ENCODE data around the gene GPR132. TPM values are rescaled to one million over a fixed set of nuclear protein-coding genes. Genes with fewer than 3 reads are reported as not detected.

Gene GPR132
- total and polyA plus RNA-seq, 2 of the 13 experiments (the other 11 are each of a cell fraction or from before 2014, with no cell fraction given), result not detected

DNA sequence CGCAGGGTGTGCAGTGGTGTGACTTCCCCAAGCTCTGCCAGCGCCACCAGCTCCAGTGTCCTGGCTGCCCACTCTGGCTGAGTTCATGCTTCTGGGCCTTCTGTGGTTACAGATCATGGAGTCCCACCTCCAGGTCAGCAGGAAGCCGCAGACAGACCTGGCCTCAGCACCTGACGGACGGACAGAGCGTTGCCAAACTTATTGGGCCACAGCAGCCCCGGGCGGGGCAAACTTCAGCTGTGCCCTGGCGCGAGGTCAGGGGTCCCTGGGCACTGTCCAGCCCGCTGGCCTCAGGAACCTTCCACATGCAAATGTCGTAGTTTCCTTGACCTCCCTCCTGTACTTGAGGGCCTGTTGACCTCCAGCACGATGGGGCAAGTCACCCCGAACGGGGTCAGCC is 11.2 kb downstream of the GPR132 start:
- H3K9me3 ChIP-seq (ENCODE audit: low read length), result no peaks in the 10 kb centered on the region
- no peaks in the 10 kb centered on the region for H4K20me1 ChIP-seq (ENCODE audit: insufficient read depth, low read length)
- no peak for ATAC-seq
- 58% methylated on average over 5 of the region's 15 CpGs for WGBS (ENCODE audit: low lambda C conversion rate)
- H3K36me3 ChIP-seq (replicated peaks in 1 of 2; ENCODE audit: control insufficient read depth in 1 of 2, insufficient read depth in 2 of 2, low read length in 2 of 2), result no peaks in the 10 kb centered on the region
- DNase-seq (ENCODE audit: low spot score), result no peak
- no peak overlapping the region for H3K27ac ChIP-seq (ENCODE audit: extremely low read length, insufficient read depth, low read length)
- CTCF ChIA-PET (ENCODE audit: low intra/inter-chr PET ratio, low total read pairs), result no interaction called here
- no peak overlapping the region for H3K4me3 ChIP-seq (replicated peaks in 1 of 3; ENCODE audit: insufficient read depth in 1 of 3, low read depth in 2 of 3, low read length in 3 of 3)
- TF ChIP-seq ZNF562 (CRISPR knock-in tag; IDR thresholded peaks at IDR 0.05; ENCODE audit: borderline replicate concordance) (no peak), GFI1 (CRISPR knock-in tag; IDR thresholded peaks at IDR 0.05; ENCODE audit: borderline replicate concordance) (no peak), ZNF232 (CRISPR knock-in tag; IDR thresholded peaks at IDR 0.05; ENCODE audit: borderline replicate concordance) (no peak), SIX1 (CRISPR knock-in tag; IDR thresholded peaks at IDR 0.05; ENCODE audit: borderline replicate concordance) (no peak)
- TF ChIP-seq, protein P1, sequence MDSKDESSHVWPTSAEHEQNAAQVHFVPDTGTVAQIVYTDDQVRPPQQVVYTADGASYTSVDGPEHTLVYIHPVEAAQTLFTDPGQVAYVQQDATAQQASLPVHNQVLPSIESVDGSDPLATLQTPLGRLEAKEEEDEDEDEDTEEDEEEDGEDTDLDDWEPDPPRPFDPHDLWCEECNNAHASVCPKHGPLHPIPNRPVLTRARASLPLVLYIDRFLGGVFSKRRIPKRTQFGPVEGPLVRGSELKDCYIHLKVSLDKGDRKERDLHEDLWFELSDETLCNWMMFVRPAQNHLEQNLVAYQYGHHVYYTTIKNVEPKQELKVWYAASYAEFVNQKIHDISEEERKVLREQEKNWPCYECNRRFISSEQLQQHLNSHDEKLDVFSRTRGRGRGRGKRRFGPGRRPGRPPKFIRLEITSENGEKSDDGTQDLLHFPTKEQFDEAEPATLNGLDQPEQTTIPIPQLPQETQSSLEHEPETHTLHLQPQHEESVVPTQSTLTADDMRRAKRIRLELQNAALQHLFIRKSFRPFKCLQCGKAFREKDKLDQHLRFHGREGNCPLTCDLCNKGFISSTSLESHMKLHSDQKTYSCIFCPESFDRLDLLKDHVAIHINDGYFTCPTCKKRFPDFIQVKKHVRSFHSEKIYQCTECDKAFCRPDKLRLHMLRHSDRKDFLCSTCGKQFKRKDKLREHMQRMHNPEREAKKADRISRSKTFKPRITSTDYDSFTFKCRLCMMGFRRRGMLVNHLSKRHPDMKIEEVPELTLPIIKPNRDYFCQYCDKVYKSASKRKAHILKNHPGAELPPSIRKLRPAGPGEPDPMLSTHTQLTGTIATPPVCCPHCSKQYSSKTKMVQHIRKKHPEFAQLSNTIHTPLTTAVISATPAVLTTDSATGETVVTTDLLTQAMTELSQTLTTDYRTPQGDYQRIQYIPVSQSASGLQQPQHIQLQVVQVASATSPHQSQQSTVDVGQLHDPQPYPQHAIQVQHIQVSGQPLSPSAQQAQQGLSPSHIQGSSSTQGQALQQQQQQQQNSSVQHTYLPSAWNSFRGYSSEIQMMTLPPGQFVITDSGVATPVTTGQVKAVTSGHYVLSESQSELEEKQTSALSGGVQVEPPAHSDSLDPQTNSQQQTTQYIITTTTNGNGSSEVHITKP (CRISPR knock-in tag; IDR thresholded peaks at IDR 0.05; ENCODE audit: low read depth), result no peak
- H3K27me3 ChIP-seq (ENCODE audit: control insufficient read depth in 1 of 2, insufficient read depth in 2 of 2, low read length in 2 of 2), result peaks cover 5 to 36% of the 10 kb centered on the region in 2 experiments
- no peaks in the 10 kb centered on the region for H3K4me1 ChIP-seq (ENCODE audit: insufficient read depth, low read length)
- no peak overlapping the region for H3K9ac ChIP-seq (ENCODE audit: insufficient read depth, low read depth, low read length)
- BruUV-seq (replicated peaks), result no TSS peak
- H3K4me2 ChIP-seq (ENCODE audit: low read depth, low read length), result no peak overlapping the region
- intact Hi-C loops (cut with micrococcal nuclease; ENCODE audit: unreplicated experiment) (no loop called here), in situ Hi-C loops (cut with HindIII; ENCODE audit: extremely low pct_ligation_motif_present, low pct_unique_long_range_greater_than_20kb) (no loop called here)
- POLR2A ChIA-PET, result no interaction called here
- H2AFZ ChIP-seq (ENCODE audit: low read length), result no peak overlapping the region
- FAIRE-seq, result no peak
- no peaks in the 10 kb centered on the region for H3K79me2 ChIP-seq (ENCODE audit: insufficient read depth, low read length)

DNA sequence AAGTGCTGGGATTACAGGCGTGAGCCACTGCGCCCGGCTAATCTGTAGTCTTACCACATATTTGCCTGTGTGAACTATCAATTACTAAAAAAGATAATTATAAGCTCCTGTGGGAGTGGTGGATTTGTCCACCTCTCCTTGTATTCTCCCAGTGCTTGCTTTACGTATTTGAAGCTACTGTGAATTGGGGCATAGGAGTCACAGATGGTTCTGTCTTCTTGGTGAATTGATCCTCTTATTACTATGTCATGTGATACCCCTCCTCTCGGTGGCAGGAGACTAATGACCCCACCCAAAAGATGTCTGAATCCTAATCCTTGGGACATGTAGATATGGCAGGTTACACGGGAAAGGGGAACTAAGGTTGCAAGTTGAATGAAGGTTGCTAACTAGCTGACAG is 11.8 kb downstream of the GPR132 start:
- Histone ChIP-seq H3K9ac (ENCODE audit: insufficient read depth, low read depth, low read length) (no peak overlapping the region), H3K27me3 (ENCODE audit: control insufficient read depth in 1 of 2, insufficient read depth in 2 of 2, low read length in 2 of 2) (peaks cover 4 to 31% of the 10 kb centered on the region in 2 experiments; a peak in 4 of 5 replicates), H3K9me3 (ENCODE audit: low read length) (no peaks in the 10 kb centered on the region), H3K79me2 (ENCODE audit: insufficient read depth, low read length) (no peaks in the 10 kb centered on the region), H4K20me1 (ENCODE audit: insufficient read depth, low read length) (no peaks in the 10 kb centered on the region), H3K36me3 (replicated peaks in 1 of 2; ENCODE audit: control insufficient read depth in 1 of 2, insufficient read depth in 2 of 2, low read length in 2 of 2) (no peaks in the 10 kb centered on the region), H3K27ac (ENCODE audit: extremely low read length, insufficient read depth, low read length) (no peak overlapping the region), H3K4me3 (replicated peaks in 1 of 3; ENCODE audit: insufficient read depth in 1 of 3, low read depth in 2 of 3, low read length in 3 of 3) (no peak overlapping the region), H3K4me1 (ENCODE audit: insufficient read depth, low read length) (no peaks in the 10 kb centered on the region), H3K4me2 (ENCODE audit: low read depth, low read length) (no peak overlapping the region), H2AFZ (ENCODE audit: low read length) (no peak overlapping the region)
- ChIA-PET POLR2A (no interaction called here), CTCF (ENCODE audit: low intra/inter-chr PET ratio, low total read pairs) (no interaction called here)
- WGBS (ENCODE audit: low lambda C conversion rate), result 63% methylated on average over 6 of the region's 6 CpGs
- intact Hi-C loops (cut with micrococcal nuclease; ENCODE audit: unreplicated experiment), result no loop called here
- DNase-seq (ENCODE audit: low spot score) (no peak), FAIRE-seq (no peak), ATAC-seq (no peak)
- BruUV-seq (replicated peaks), result no TSS peak
- in situ Hi-C loops (cut with HindIII; ENCODE audit: extremely low pct_ligation_motif_present, low pct_unique_long_range_greater_than_20kb), result no loop called here
- TF ChIP-seq ZNF274 (CRISPR knock-in tag; IDR thresholded peaks at IDR 0.05) (no peak), ZNF446 (CRISPR knock-in tag; IDR thresholded peaks at IDR 0.05) (no peak), SSRP1 (CRISPR knock-in tag; IDR thresholded peaks at IDR 0.05) (no peak), ZNF558 (CRISPR knock-in tag; IDR thresholded peaks at IDR 0.05; ENCODE audit: borderline replicate concordance) (no peak), MAF1 (CRISPR knock-in tag; IDR thresholded peaks at IDR 0.05; ENCODE audit: borderline replicate concordance) (no peak), REPIN1 (CRISPR knock-in tag; IDR thresholded peaks at IDR 0.05; ENCODE audit: borderline replicate concordance, low read depth) (no peak)
- TF ChIP-seq, protein P2, sequence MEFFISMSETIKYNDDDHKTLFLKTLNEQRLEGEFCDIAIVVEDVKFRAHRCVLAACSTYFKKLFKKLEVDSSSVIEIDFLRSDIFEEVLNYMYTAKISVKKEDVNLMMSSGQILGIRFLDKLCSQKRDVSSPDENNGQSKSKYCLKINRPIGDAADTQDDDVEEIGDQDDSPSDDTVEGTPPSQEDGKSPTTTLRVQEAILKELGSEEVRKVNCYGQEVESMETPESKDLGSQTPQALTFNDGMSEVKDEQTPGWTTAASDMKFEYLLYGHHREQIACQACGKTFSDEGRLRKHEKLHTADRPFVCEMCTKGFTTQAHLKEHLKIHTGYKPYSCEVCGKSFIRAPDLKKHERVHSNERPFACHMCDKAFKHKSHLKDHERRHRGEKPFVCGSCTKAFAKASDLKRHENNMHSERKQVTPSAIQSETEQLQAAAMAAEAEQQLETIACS (CRISPR knock-in tag; IDR thresholded peaks at IDR 0.05), result no peak

Measured in HepG2 (cell line).